A549 (cell line): ENCODE data around the gene CBFB.

Experiments used
- CEBPB ChIP-seq, 2 experiments: fragments of >200 bp in 1 of 2; sonication (Bioruptor Twin) in 1 of 2; formaldehyde crosslinking in 1 of 2; IDR thresholded peaks; 2 replicates each; pipeline ENCODE4 v1.6.1; 2012 to 2016
- EP300 ChIP-seq, 2 experiments: fragments of >200 bp; sonication (Bioruptor Twin); formaldehyde crosslinking; IDR thresholded peaks; 2 replicates in 1 of 2; 3 replicates in 1 of 2; pipeline ENCODE4 v1.6.1; 2016 to 2017
- HDAC2 ChIP-seq: fragments of 200-600 bp; sonication (generic); IDR thresholded peaks from 2 replicates; pipeline ENCODE4 v1.6.1; 2016
- POLR2A ChIP-seq: IDR thresholded peaks from 2 replicates; pipeline ENCODE4 v1.6.1; 2012; ENCODE audit warnings: mild to moderate bottlenecking, low read length
- RAD21 ChIP-seq, 2 experiments: fragments of >200 bp in 1 of 2; sonication (Bioruptor Twin) in 1 of 2; formaldehyde crosslinking in 1 of 2; IDR thresholded peaks in 1 of 2; conservative IDR thresholded peaks in 1 of 2; 2 replicates in 1 of 2; 3 replicates in 1 of 2; pipeline ENCODE4 v1.6.1; 2012 to 2018; ENCODE audit warnings: inconsistent platforms in 1 of 2
- RNF2 ChIP-seq: fragments of 200-600 bp; sonication (generic); IDR thresholded peaks from 2 replicates; pipeline ENCODE4 v1.6.1; 2016; ENCODE audit warnings: low read depth, mild to moderate bottlenecking, antibody characterized with exemption, moderate library complexity, borderline replicate concordance
- TF ChIP-seq, protein P1 (sequence below): IDR thresholded peaks from 2 replicates; pipeline ENCODE4 v1.6.1; 2012
- TF ChIP-seq, protein P2 (sequence below): fragments of >200 bp; sonication (Bioruptor Twin); formaldehyde crosslinking; IDR thresholded peaks from 3 replicates; pipeline ENCODE4 v1.5.1; 2016
- TF ChIP-seq, protein P3 (sequence below): fragments of 250-450 bp; sonication (Bioruptor Pico); IDR thresholded peaks from 2 replicates; pipeline ENCODE4 v1.5.0; 2020; ENCODE audit warnings: low read depth, mild to moderate bottlenecking, moderate library complexity
- TF ChIP-seq, protein P4 (sequence below): fragments of 200-600 bp; sonication (generic); IDR thresholded peaks from 2 replicates; pipeline ENCODE4 v1.6.1; 2016; ENCODE audit warnings: antibody characterized with exemption, mild to moderate bottlenecking, moderate library complexity
- TF ChIP-seq, protein P5 (sequence below): fragments of >200 bp; sonication (Bioruptor Twin); formaldehyde crosslinking; IDR thresholded peaks from 3 replicates; pipeline ENCODE4 v1.6.1; 2016
- TF ChIP-seq, protein P6 (sequence below): IDR thresholded peaks from 2 replicates; pipeline ENCODE4 v1.6.1; 2012

DNA sequence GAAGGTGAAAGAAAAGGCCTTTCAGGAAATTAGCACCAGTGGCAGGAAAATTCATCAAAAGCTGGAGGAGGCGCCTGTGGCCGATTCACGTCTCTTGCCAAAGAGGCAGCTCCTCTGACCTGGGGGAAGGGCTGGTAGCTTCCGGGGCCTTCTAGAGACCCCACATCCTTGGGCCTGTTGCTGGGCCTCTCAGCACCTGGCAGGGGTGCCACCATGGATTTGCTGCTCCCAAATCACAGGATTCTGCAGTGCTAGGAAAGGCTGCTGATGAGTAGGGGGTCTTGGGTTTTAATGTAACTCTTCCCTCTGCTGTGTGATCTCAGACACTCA lies 11.6 kb upstream of the CBFB start:
- TF ChIP-seq, protein P1, sequence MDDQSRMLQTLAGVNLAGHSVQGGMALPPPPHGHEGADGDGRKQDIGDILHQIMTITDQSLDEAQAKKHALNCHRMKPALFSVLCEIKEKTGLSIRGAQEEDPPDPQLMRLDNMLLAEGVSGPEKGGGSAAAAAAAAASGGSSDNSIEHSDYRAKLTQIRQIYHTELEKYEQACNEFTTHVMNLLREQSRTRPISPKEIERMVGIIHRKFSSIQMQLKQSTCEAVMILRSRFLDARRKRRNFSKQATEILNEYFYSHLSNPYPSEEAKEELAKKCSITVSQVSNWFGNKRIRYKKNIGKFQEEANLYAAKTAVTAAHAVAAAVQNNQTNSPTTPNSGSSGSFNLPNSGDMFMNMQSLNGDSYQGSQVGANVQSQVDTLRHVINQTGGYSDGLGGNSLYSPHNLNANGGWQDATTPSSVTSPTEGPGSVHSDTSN = no peak
- TF ChIP-seq HDAC2 (no peak), CEBPB (IDR thresholded peaks at IDR 0.05) (no peak), POLR2A (no peak), EP300 (IDR thresholded peaks at IDR 0.05) (no peak), RAD21 (conservative IDR thresholded peaks at IDR 0.05 in 1 of 2, IDR thresholded peaks at IDR 0.05 in 1 of 2) (no peak), RNF2 (no peak)
- TF ChIP-seq, protein P2, sequence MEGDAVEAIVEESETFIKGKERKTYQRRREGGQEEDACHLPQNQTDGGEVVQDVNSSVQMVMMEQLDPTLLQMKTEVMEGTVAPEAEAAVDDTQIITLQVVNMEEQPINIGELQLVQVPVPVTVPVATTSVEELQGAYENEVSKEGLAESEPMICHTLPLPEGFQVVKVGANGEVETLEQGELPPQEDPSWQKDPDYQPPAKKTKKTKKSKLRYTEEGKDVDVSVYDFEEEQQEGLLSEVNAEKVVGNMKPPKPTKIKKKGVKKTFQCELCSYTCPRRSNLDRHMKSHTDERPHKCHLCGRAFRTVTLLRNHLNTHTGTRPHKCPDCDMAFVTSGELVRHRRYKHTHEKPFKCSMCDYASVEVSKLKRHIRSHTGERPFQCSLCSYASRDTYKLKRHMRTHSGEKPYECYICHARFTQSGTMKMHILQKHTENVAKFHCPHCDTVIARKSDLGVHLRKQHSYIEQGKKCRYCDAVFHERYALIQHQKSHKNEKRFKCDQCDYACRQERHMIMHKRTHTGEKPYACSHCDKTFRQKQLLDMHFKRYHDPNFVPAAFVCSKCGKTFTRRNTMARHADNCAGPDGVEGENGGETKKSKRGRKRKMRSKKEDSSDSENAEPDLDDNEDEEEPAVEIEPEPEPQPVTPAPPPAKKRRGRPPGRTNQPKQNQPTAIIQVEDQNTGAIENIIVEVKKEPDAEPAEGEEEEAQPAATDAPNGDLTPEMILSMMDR = no peak
- TF ChIP-seq, protein P3, sequence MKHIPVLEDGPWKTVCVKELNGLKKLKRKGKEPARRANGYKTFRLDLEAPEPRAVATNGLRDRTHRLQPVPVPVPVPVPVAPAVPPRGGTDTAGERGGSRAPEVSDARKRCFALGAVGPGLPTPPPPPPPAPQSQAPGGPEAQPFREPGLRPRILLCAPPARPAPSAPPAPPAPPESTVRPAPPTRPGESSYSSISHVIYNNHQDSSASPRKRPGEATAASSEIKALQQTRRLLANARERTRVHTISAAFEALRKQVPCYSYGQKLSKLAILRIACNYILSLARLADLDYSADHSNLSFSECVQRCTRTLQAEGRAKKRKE (CRISPR knock-in tag) = no peak
- TF ChIP-seq, protein P4, sequence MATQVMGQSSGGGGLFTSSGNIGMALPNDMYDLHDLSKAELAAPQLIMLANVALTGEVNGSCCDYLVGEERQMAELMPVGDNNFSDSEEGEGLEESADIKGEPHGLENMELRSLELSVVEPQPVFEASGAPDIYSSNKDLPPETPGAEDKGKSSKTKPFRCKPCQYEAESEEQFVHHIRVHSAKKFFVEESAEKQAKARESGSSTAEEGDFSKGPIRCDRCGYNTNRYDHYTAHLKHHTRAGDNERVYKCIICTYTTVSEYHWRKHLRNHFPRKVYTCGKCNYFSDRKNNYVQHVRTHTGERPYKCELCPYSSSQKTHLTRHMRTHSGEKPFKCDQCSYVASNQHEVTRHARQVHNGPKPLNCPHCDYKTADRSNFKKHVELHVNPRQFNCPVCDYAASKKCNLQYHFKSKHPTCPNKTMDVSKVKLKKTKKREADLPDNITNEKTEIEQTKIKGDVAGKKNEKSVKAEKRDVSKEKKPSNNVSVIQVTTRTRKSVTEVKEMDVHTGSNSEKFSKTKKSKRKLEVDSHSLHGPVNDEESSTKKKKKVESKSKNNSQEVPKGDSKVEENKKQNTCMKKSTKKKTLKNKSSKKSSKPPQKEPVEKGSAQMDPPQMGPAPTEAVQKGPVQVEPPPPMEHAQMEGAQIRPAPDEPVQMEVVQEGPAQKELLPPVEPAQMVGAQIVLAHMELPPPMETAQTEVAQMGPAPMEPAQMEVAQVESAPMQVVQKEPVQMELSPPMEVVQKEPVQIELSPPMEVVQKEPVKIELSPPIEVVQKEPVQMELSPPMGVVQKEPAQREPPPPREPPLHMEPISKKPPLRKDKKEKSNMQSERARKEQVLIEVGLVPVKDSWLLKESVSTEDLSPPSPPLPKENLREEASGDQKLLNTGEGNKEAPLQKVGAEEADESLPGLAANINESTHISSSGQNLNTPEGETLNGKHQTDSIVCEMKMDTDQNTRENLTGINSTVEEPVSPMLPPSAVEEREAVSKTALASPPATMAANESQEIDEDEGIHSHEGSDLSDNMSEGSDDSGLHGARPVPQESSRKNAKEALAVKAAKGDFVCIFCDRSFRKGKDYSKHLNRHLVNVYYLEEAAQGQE = no peak
- TF ChIP-seq, protein P5, sequence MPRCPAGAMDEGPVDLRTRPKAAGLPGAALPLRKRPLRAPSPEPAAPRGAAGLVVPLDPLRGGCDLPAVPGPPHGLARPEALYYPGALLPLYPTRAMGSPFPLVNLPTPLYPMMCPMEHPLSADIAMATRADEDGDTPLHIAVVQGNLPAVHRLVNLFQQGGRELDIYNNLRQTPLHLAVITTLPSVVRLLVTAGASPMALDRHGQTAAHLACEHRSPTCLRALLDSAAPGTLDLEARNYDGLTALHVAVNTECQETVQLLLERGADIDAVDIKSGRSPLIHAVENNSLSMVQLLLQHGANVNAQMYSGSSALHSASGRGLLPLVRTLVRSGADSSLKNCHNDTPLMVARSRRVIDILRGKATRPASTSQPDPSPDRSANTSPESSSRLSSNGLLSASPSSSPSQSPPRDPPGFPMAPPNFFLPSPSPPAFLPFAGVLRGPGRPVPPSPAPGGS = no peak
- TF ChIP-seq, protein P6, sequence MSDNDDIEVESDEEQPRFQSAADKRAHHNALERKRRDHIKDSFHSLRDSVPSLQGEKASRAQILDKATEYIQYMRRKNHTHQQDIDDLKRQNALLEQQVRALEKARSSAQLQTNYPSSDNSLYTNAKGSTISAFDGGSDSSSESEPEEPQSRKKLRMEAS = no peak
